Measurements from ENCODE around the gene MSI2.

DNA sequence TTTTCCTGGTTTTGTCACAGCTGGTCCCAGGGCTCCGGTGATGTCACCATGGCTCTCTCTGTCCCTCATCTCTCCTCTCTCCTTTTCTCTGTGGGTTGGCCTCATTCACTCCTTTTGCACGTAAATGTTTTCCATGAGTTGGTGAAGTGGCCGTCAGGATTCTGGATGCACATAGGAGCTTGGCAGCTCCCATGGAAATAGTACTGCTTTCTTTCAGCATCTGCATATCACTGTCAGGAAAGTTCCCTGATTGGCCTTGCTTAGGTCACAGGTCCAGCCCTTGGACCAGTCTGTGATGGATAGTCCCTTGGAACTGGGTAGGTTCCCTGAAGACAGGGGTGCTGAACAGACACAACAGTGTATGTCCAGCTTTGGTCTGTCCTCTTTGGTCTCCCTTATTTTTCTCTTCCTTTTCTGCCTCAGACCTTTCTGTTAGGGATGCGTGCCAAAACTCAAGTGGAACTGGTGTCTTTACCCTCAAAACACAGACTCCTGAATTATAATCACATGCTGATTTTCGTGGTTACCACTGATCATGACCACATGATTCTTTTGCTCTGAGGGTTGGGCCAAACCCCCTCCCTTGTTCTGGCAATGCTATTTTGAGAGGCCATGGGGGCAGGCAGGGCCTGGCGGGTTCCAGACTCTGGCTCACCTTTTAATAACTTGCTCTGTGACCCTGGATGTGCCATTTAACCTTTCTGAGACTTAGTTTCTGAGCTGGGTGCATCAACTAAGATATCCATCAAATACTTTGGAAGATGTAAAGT lies 99.0 kb downstream of the MSI2 start:
- TF ChIP-seq EZH2 (IDR thresholded peaks at IDR 0.05; ENCODE audit: insufficient read depth, poor library complexity, severe bottlenecking) (no peak), EZH2phosphoT487 (IDR thresholded peaks at IDR 0.05; ENCODE audit: insufficient read depth, low read depth) (no peak)

Measured in GM23248 (cell line).